Choroid plexus epithelial cell (primary cell): ENCODE measurements around the gene WDR82.
A peak's percentile ranks its signal among the peaks of the same experiment; 100 is the strongest.

Source experiments
- DNase-seq: peaks from one replicate; pipeline ENCODE4 v3.0.0-alpha.2; 2010; ENCODE audit warnings: low read depth
- H3K4me3 ChIP-seq: 2 replicates; pipeline ENCODE4 v1.5.1; 2011; ENCODE audit warnings: low read depth, mild to moderate bottlenecking, control low read depth, low read length, moderate library complexity
- CTCF ChIP-seq: conservative IDR thresholded peaks from 2 replicates; pipeline ENCODE4 v1.5.1; 2011; ENCODE audit warnings: low read depth, mild to moderate bottlenecking, control low read depth, inconsistent platforms, low read length, moderate library complexity

WDR82 gene

GRCh38 chr3:52315006-52315405 lies 36.6 kb upstream of the WDR82 start:
- TF ChIP-seq CTCF: no peak
- DNase-seq: no peak
- H3K4me3 ChIP-seq: no peak overlapping the region

- no peak overlapping the region for H3K4me3 ChIP-seq
- TF ChIP-seq CTCF: no peak
- DNase-seq: peak; percentile 22
These were observed 36.0 kb upstream of the WDR82 start for GRCh38 chr3:52314489-52314888.

GRCh38 chr3:52313774-52314188 lies 35.3 kb upstream of the WDR82 start:
- H3K4me3 ChIP-seq: no peak overlapping the region
- peak; percentile 33 for DNase-seq
- no peak for TF ChIP-seq CTCF

GRCh38 chr3:52313188-52313773 lies 34.8 kb upstream of the WDR82 start:
- TF ChIP-seq CTCF: no peak
- no peak overlapping the region for H3K4me3 ChIP-seq
- DNase-seq: no peak

- DNase-seq: no peak
- TF ChIP-seq CTCF: no peak
- H3K4me3 ChIP-seq: no peak overlapping the region
These were observed 33.2 kb upstream of the WDR82 start for GRCh38 chr3:52311576-52312119.

- H3K4me3 ChIP-seq: no peak overlapping the region
- peak; percentile 52 for DNase-seq
- no peak for TF ChIP-seq CTCF
These were observed 32.6 kb upstream of the WDR82 start for GRCh38 chr3:52310861-52311575.

- no peak overlapping the region for H3K4me3 ChIP-seq
- TF ChIP-seq CTCF: no peak
- DNase-seq: no peak
These were observed 29.9 kb upstream of the WDR82 start for GRCh38 chr3:52308308-52308707.
